ENCODE data around the gene NCAPD2.
A peak's percentile ranks its signal among the peaks of the same experiment; 100 is the strongest.
"Not testable (repeated sequence)": the region's sequence is repeated elsewhere in the genome, so short reads cannot be mapped to it uniquely, and the experiment has no call there.

The NCAPD2 gene

GRCh38 chr12:6494968-6495367, 1.1 kb downstream of the NCAPD2 start:
- DNase-seq = no peak

GRCh38 chr12:6497291-6497690, 3.4 kb downstream of the NCAPD2 start:
- DNase-seq = not testable (repeated sequence)

- DNase-seq = no peak
Observed at GRCh38 chr12:6500466-6500865, 6.6 kb downstream of the NCAPD2 start.

DNA sequence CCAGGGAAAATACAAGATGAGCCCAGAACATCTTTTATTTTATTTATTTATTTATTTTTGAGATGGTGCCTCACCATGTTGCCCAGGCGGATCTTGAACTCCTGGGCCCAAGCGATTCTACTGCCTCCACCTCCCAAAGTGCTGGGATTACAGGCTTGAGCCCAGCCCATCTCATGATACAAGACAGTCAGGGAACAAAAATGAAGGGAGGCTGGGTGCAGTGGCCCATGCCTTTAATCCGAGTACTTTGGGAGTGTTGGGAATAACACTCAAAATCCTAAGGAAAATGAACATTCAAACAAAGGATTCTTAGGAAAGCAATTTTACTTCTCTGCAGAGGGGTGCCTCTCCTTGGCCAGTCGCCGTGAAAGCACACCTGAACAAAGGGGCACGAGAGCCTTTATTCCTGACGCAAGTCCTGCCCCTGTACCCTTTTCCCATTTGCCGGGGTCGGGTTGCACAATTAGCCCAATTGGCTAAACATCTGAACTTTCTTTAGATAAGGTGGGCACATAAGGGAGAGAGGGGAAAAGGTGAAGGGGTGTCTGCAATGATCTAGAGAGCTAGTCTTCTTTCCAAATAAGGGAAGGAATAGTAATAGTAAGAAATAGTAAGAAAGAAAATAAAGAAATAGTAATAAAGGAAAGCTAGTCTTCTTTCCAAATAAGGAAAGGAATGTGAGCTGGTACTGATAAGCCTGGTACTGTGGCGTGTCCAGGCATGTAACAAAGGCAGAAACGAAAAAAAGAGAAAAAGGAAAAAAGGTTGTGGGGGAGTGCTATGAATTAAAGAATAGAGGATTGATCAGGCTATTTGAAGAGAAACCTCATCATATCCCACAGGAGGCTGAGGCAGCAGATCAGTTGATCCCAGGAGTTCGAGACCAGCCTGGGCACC, 13.4 kb downstream of the NCAPD2 start:
- DNase-seq = no peak

GRCh38 chr12:6508087-6508486, 14.2 kb downstream of the NCAPD2 start:
- DNase-seq = no peak

DNA sequence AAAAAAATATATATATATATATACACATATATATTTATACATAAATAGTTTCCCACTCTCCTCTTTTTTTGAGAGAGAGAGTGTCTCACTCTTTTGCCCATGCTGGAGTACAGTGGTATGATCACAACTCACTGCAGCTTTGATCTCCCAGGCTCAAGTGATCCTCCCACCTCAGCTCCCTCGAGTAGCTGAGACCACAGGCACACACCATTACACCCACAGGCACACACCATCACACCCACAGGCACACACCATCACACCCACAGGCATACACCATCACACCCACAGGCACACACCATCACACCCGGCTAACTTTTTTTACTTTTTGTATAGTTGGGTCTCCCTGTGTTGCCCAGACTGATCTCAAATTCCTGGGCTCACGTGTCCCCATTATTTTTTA, 26.3 kb downstream of the NCAPD2 start:
- no peak for DNase-seq

GRCh38 chr12:6522193-6522592, 28.3 kb downstream of the NCAPD2 start:
- no peak for DNase-seq

DNA sequence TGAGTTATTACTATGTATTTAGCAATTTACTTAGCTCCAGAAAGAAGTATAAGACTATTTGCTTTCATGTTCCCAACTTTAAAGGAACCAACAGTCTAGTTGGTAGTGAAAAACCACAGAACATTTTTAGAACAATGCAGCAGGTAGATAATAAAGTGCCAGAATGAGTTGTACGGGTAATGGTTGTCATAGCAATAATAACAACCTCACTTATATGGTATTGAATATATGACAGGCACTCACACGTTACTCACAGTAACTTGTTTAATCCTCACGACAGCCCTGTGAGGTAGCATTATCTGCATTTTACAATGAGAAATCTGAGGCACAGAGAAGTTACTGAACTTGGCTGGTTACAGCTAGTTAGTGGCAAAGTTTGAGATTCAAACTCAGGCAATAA, 29.8 kb downstream of the NCAPD2 start:
- no peak for DNase-seq

DNA sequence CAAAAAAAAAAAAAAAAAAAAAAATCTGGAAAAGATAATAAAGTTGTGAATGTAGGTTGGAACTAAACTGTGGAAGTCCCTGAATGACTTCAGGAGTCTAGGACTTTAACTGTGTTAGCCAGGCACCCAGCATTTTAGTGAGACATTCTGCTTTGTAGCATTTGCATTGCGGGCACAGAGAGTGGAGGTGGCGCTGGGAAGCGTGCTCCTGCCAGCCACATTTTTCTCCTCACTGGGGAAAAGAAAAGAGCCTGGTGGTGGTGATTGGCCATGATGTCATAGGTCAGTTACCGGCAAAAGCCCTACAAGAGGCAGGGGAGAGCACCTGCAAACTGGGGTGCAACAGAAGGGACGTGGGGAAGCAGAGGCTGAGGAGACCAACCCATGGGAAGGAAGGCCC, 30.7 kb downstream of the NCAPD2 start:
- DNase-seq = no peak

- DNase-seq = no peak
Observed at GRCh38 chr12:6526201-6526600, 32.3 kb downstream of the NCAPD2 start.

GRCh38 chr12:6526766-6527525, 33.0 kb downstream of the NCAPD2 start:
- DNase-seq = no peak

GRCh38 chr12:6527711-6528110, 33.8 kb downstream of the NCAPD2 start:
- no peak for DNase-seq

DNA sequence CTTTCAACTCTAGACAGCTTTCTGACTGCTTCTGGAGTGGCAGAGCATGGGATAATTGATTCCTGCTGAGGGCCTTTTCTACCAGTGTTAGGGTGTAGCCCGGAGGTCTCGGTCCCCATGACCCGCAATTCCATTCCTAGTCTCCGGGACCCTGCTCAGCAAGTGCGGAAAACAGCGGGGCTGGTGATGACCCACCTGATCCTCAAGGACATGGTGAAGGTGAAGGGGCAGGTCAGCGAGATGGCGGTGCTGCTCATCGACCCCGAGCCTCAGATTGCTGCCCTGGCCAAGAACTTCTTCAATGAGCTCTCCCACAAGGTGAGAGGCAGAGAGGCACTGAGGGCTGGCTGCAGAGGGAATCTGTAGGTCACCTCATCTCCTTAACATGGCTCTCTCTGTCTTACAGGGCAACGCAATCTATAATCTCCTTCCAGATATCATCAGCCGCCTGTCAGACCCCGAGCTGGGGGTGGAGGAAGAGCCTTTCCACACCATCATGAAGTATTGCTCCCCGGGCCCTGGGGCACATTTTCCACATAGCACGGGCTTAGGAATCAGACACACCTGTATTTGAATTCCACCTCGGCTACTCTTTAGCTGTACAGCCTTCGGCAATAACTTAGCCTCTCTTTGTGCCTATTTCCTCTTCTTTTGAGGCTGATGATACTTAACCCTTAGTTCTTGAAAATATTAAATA, 34.8 kb downstream of the NCAPD2 start:
- DNase-seq = no peak

GRCh38 chr12:6529291-6529737, 35.4 kb downstream of the NCAPD2 start:
- DNase-seq = no peak

- no peak for DNase-seq
Observed at GRCh38 chr12:6530576-6531260, 36.8 kb downstream of the NCAPD2 start.

DNA sequence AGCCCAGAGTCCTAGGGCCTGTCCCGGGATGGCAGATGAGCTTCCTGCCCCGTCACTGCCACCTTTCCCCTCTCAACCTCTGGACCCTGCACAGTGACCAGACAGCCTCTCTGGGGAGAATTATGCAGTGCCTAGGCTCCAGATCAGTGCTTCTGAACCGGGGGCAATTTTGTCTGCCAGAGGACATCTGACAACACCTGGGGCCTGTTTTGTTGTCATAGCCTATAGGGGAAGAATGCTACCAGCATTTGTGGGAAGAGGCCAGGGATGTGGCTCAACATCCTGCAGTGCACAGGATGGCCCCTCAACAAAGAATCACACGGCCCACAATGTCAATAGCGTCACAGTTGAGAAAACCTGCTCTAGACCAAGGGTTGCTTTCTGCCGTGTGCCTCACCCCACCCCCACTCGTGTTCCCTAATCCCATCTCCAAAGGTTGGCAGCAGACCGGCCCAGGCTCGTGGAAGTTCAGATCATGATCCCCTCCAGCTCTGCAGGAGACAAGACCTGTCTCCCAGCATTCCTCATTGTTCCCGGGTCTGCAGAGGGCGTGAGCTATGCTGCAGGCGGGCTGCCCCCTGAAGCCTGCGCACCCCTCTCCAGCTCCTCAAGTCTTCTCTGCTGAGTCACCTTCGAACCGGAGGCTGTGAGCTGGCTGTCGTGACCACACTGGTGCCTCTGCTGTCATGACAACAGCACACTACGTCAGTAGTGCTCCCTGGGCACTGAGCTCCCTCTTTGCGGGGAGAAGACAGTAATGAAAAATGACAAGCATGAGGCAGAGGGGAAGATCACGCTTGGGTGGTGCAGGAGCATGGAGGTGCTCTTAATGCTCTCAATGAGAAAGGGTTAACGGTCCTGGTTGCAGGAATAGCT, 38.4 kb downstream of the NCAPD2 start:
- DNase-seq = peak; percentile 73 to 82

DNA sequence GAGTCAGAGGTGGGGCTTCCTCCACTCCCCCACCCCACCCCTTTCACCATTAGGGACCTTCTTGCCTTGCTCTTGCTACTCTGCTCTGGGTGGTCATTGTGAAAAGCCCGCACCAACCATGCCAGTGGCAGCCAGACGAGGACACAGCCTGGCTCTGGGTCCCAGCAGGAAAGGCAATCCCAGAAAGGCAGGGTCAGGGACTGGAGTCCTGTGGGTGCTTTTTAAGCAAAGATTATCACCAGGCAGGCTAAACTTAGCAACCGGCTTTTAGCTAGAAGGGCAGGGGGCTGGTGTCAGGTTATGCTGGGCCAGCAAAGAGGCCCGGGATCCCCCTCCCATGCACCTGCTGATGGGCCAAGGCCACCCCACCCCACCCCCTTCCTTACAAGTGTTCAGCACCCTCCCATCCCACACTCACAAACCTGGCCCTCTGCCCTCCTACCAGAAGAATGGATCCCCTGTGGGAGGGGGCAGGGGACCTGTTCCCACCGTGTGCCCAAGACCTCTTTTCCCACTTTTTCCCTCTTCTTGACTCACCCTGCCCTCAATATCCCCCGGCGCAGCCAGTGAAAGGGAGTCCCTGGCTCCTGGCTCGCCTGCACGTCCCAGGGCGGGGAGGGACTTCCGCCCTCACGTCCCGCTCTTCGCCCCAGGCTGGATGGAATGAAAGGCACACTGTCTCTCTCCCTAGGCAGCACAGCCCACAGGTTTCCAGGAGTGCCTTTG, 39.2 kb downstream of the NCAPD2 start:
- peak in 1 of 2 donors; percentile 17 for DNase-seq

GRCh38 chr12:6533653-6533922, 39.7 kb downstream of the NCAPD2 start:
- no peak for DNase-seq

DNA sequence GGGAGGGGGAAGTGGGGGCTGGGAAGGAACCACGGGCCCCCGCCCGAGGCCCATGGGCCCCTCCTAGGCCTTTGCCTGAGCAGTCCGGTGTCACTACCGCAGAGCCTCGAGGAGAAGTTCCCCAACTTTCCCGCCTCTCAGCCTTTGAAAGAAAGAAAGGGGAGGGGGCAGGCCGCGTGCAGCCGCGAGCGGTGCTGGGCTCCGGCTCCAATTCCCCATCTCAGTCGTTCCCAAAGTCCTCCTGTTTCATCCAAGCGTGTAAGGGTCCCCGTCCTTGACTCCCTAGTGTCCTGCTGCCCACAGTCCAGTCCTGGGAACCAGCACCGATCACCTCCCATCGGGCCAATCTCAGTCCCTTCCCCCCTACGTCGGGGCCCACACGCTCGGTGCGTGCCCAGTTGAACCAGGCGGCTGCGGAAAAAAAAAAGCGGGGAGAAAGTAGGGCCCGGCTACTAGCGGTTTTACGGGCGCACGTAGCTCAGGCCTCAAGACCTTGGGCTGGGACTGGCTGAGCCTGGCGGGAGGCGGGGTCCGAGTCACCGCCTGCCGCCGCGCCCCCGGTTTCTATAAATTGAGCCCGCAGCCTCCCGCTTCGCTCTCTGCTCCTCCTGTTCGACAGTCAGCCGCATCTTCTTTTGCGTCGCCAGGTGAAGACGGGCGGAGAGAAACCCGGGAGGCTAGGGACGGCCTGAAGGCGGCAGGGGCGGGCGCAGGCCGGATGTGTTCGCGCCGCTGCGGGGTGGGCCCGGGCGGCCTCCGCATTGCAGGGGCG, 40.2 kb downstream of the NCAPD2 start, which contains the start of gene GAPDH:
GAPDH (plus strand) TSS at position 595 of the 772 bp plus-strand sequence. CDS start 316 bp downstream, outside the sequence.
- peak; percentile 87 for DNase-seq

GRCh38 chr12:6534695-6534944, 40.7 kb downstream of the NCAPD2 start:
- DNase-seq = no peak
